H1 (cell line): ENCODE results near the gene MTIF3. TPM values are rescaled to one million over a fixed set of nuclear protein-coding genes. Genes with fewer than 3 reads are reported as not detected.

ENCODE experiments used
- CTCF ChIA-PET: fragments of 300-600 bp; sonication (Branson Sonifier 250); formaldehyde crosslinking; loops from one replicate; lab custom pipeline; 2021; ENCODE audit not compliant: partially characterized antibody; lab: Charles Lee
- POLR2A ChIA-PET: fragments of 300-600 bp; sonication (Branson Sonifier 250); formaldehyde crosslinking; loops from one replicate; lab custom pipeline; 2021; ENCODE audit warnings: inconsistent platforms; ENCODE audit not compliant: partially characterized antibody; lab: Charles Lee
- DNase-seq, 2 experiments: peaks; one replicate each; pipeline versions ENCODE4 v3.0.0 to v3.0.0-alpha.2; 2010 to 2022; ENCODE audit warnings: low spot score in 2 of 2, low read depth in 1 of 2, mixed read lengths in 1 of 2
- FAIRE-seq: peaks from 2 replicates; lab custom pipeline; 2011; peaks lifted over from hg19 to GRCh38; lab: Jason Lieb, UNC
- H2AFZ ChIP-seq: 2 replicates; pipeline ENCODE4 v1.8.1; 2012; ENCODE audit warnings: low read length, inconsistent platforms
- H2AK5ac ChIP-seq: 2 replicates; pipeline ENCODE4 v1.6.1; 2013; ENCODE audit warnings: low read depth, low read length
- H2BK120ac ChIP-seq: replicated peaks from 2 replicates; pipeline ENCODE3; 2013; ENCODE audit warnings: low read depth, low read length, inconsistent platforms
- H2BK12ac ChIP-seq: 2 replicates; pipeline ENCODE4 v1.6.1; 2013; ENCODE audit warnings: low read depth, low read length
- H2BK15ac ChIP-seq: 2 replicates; pipeline ENCODE4 v1.6.1; 2013; ENCODE audit warnings: low read length
- H2BK20ac ChIP-seq: 2 replicates; pipeline ENCODE4 v1.6.1; 2013; ENCODE audit warnings: low read length
- H2BK5ac ChIP-seq: 2 replicates; pipeline ENCODE4 v1.6.1; 2013; ENCODE audit warnings: low read depth, low read length
- H3K14ac ChIP-seq: 2 replicates; pipeline ENCODE4 v1.6.1; 2013; ENCODE audit warnings: inconsistent platforms; ENCODE audit not compliant: insufficient read length
- H3K18ac ChIP-seq: 2 replicates; pipeline ENCODE4 v1.6.1; 2013; ENCODE audit warnings: low read length; ENCODE audit errors: extremely low read depth
- H3K23ac ChIP-seq: 2 replicates; pipeline ENCODE4 v1.6.1; 2013; ENCODE audit warnings: inconsistent platforms; ENCODE audit not compliant: insufficient read length
- H3K23me2 ChIP-seq: 2 replicates; pipeline ENCODE4 v1.6.1; 2013; ENCODE audit warnings: low read depth, low read length
- H3K27ac ChIP-seq: 2 replicates; pipeline ENCODE4 v1.6.1; 2011; ENCODE audit warnings: low read depth, low read length, inconsistent platforms
- H3K27me3 ChIP-seq, 4 experiments: replicated peaks in 1 of 4; 1 replicate in 1 of 4; 2 replicates in 3 of 4; pipeline versions ENCODE4 v1.6.1 to v1.8.1; 2011 to 2013; ENCODE audit warnings: low read length in 3 of 4, mild to moderate bottlenecking in 3 of 4, inconsistent platforms in 2 of 4, mixed read lengths in 2 of 4, moderate library complexity in 1 of 4; ENCODE audit not compliant: control insufficient read depth in 3 of 4, insufficient read depth in 3 of 4; ENCODE audit errors: extremely low read depth in 1 of 4
- H3K36me3 ChIP-seq, 4 experiments: 2 replicates each; pipeline versions ENCODE4 v1.6.1 to v1.8.1; 2011 to 2013; ENCODE audit warnings: mild to moderate bottlenecking in 4 of 4, low read length in 3 of 4, moderate library complexity in 2 of 4, control low read depth in 1 of 4, inconsistent platforms in 1 of 4; ENCODE audit not compliant: insufficient read depth in 4 of 4, control insufficient read depth in 2 of 4
- H3K4ac ChIP-seq: replicated peaks from 2 replicates; pipeline ENCODE3; 2013; ENCODE audit warnings: low read length, low read depth, mixed read lengths, inconsistent platforms; ENCODE audit not compliant: insufficient read length
- H3K4me1 ChIP-seq, 4 experiments: replicated peaks in 1 of 4; 1 replicate in 1 of 4; 2 replicates in 3 of 4; pipeline versions ENCODE4 v1.6.1 to v1.8.1; 2011 to 2013; ENCODE audit warnings: low read length in 3 of 4, inconsistent platforms in 2 of 4, mixed read lengths in 1 of 4; ENCODE audit not compliant: insufficient read depth in 4 of 4, control insufficient read depth in 3 of 4
- H3K4me2 ChIP-seq, 2 experiments: 2 replicates each; pipeline versions ENCODE4 v1.6.1 to v1.8.1; 2011 to 2013; ENCODE audit warnings: low read depth in 2 of 2, low read length in 2 of 2, control low read depth in 1 of 2, inconsistent platforms in 1 of 2, mild to moderate bottlenecking in 1 of 2; ENCODE audit not compliant: insufficient read depth in 1 of 2
- H3K4me3 ChIP-seq, 4 experiments: fragments of 200-600, 300-600 bp in 1 of 4; sonication (generic), shearing (Covaris generic), sonication (Bioruptor Twin) in 1 of 4; 2 replicates each; pipeline versions ENCODE4 v1.5.1 to v1.8.1; 2011 to 2016; ENCODE audit warnings: low read length in 4 of 4, low read depth in 3 of 4, control low read depth in 2 of 4, inconsistent platforms in 2 of 4, mild to moderate bottlenecking in 2 of 4, mixed read lengths in 1 of 4, moderate library complexity in 1 of 4; ENCODE audit not compliant: insufficient read depth in 2 of 4; ENCODE audit errors: extremely low read depth in 1 of 4
- H3K56ac ChIP-seq: replicated peaks from 2 replicates; pipeline ENCODE3; 2013; ENCODE audit warnings: low read depth, mild to moderate bottlenecking, mixed read lengths, low read length, inconsistent platforms; ENCODE audit not compliant: insufficient read length
- H3K79me1 ChIP-seq: 2 replicates; pipeline ENCODE4 v1.6.1; 2013; ENCODE audit warnings: low read depth, low read length, control low read depth
- H3K79me2 ChIP-seq, 2 experiments: 2 replicates each; pipeline versions ENCODE4 v1.6.1 to v1.8.1; 2012 to 2013; ENCODE audit warnings: low read length in 2 of 2, mild to moderate bottlenecking in 2 of 2, inconsistent platforms in 1 of 2; ENCODE audit not compliant: insufficient read depth in 2 of 2, control insufficient read depth in 1 of 2
- H3K9ac ChIP-seq, 4 experiments: replicated peaks in 1 of 4; 1 replicate in 1 of 4; 2 replicates in 3 of 4; pipeline versions ENCODE4 v1.6.1 to v1.8.1; 2011 to 2013; ENCODE audit warnings: low read depth in 3 of 4, low read length in 3 of 4, control low read depth in 2 of 4, mild to moderate bottlenecking in 2 of 4, moderate library complexity in 2 of 4, inconsistent platforms in 1 of 4; ENCODE audit errors: extremely low read depth in 1 of 4
- H3K9me3 ChIP-seq, 2 experiments: 2 replicates each; pipeline versions ENCODE4 v1.6.1 to v1.8.1; 2012 to 2013; ENCODE audit warnings: mild to moderate bottlenecking in 2 of 2, moderate library complexity in 2 of 2, control low read depth in 1 of 2, inconsistent platforms in 1 of 2, low read depth in 1 of 2, low read length in 1 of 2, mixed read lengths in 1 of 2; ENCODE audit not compliant: insufficient read depth in 2 of 2
- H4K20me1 ChIP-seq, 2 experiments: replicated peaks in 1 of 2; 2 replicates each; pipeline versions ENCODE3 to v1.8.1; 2011 to 2013; ENCODE audit warnings: inconsistent platforms in 2 of 2, low read length in 2 of 2, mild to moderate bottlenecking in 1 of 2; ENCODE audit not compliant: insufficient read depth in 2 of 2, control insufficient read depth in 1 of 2
- H4K5ac ChIP-seq: 2 replicates; pipeline ENCODE4 v1.6.1; 2013; ENCODE audit warnings: low read length, low read depth, mixed read lengths, inconsistent platforms; ENCODE audit not compliant: insufficient read length
- H4K8ac ChIP-seq: 2 replicates; pipeline ENCODE4 v1.8.0; 2013; ENCODE audit warnings: mild to moderate bottlenecking, moderate library complexity, low read length, inconsistent platforms; ENCODE audit not compliant: insufficient read depth; ENCODE audit errors: extremely low read depth
- H4K91ac ChIP-seq: replicated peaks from 2 replicates; pipeline ENCODE3; 2013; ENCODE audit warnings: low read length, mixed read lengths, inconsistent platforms; ENCODE audit not compliant: insufficient read length
- BCL11A ChIP-seq, 2 experiments: IDR thresholded peaks; one replicate each; pipeline ENCODE4 v1.6.1; 2011; ENCODE audit warnings: low read depth in 2 of 2, low read length in 2 of 2, mild to moderate bottlenecking in 2 of 2
- TAF1 ChIP-seq: IDR thresholded peaks from 2 replicates; pipeline ENCODE4 v1.6.1; 2011; ENCODE audit warnings: mild to moderate bottlenecking, low read depth, low read length
- WGBS, 2 experiments: shearing (Covaris generic) in 1 of 2; methylation state at CpG; one replicate each; pipeline versions ENCODE4 v1.1.6 to v1.1.7; 2013 to 2015; ENCODE audit warnings: low lambda C conversion rate in 2 of 2, mixed read lengths in 2 of 2, inconsistent platforms in 1 of 2, low coverage in 1 of 2, missing lambda C conversion rate in 1 of 2; ENCODE audit not compliant: insufficient replicate concordance in 2 of 2, insufficient coverage in 1 of 2, insufficient read length in 1 of 2; ENCODE audit errors: extremely low coverage in 1 of 2, missing lambda C conversion rate in 1 of 2; 5-methylcytosine and 5-hydroxymethylcytosine counted together
- polyA plus RNA-seq, 7 experiments: library from polyadenylated mRNA; depleted of rRNA in 3 of 7; stranded (reverse) in 5 of 7; unstranded in 2 of 7; fragments of >200 nt in 5 of 7; fragments of 200-250 nt in 2 of 7; gene quantifications; 1 replicate in 5 of 7; 2 replicates in 1 of 7; 4 replicates in 1 of 7; pipeline versions ENCODE4 v1.2.1 to v1.2.3, GENCODE V29; 2011 to 2013; ENCODE audit warnings: missing spikeins in 2 of 7, mixed read lengths in 2 of 7
- total RNA-seq: library from RNA; stranded (reverse); fragmentation: NEBNext Ultra II Directional; extraction: Animal tissue kit (Norgen Biotek cat#: 25700); gene quantifications from 2 replicates; pipeline ENCODE4 v1.2.1, GENCODE V29; 2021

The MTIF3 gene
- total and polyA plus RNA-seq, 2 of the 8 experiments (the other 6 are each of a cell fraction or from before 2014, with no cell fraction given), result 29.4 to 36.4 TPM

DNA sequence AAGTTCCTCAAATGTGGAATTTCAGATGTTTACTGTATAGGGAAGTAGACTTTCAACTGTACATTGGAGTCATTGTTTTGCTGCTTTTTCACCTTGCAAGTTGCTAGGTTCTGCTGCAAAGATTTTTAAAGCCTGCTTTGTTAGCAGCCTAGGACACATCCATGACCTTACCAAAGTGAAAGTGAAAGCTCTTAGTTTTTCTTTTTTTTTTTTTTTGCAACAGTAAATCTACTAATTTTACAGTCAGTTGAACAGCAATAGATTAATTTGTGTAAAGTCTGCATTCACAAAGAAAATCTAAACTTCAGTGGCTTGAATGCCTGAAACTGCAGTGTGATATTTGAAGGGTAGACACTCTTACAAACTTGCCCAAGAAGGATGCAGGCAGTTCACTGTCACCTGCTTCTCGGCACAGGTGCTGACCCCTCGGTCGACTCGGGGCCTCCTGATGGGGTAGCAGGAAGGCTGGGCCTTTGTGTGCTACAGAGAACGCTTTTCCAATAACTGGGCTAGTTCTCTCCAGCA, 5.0 kb upstream of the MTIF3 start:
- Histone ChIP-seq H4K20me1 (no peaks in the 10 kb centered on the region), H3K27ac (no peak overlapping the region), H4K5ac (no peak overlapping the region), H3K4me3 (no peak overlapping the region), H4K8ac (no peak overlapping the region), H2AK5ac (no peak overlapping the region), H3K36me3 (no peaks in the 10 kb centered on the region), H2AFZ (peak overlapping the region; percentile 85), H4K91ac (no peak overlapping the region), H3K23ac (no peak overlapping the region), H3K79me1 (no peaks in the 10 kb centered on the region), H2BK20ac (no peak overlapping the region), H3K4me2 (peak overlapping the region in 1 of 2 experiments; percentile 40; a peak in 1 of 4 replicates), H2BK120ac (no peak overlapping the region), H3K4me1 (peaks cover 0 to 3% (median 1%) of the 10 kb centered on the region in 4 experiments; a peak in 3 of 7 replicates), H3K56ac (no peak overlapping the region), H3K14ac (no peak overlapping the region), H3K9ac (no peak overlapping the region), H2BK15ac (no peak overlapping the region), H3K27me3 (no peaks in the 10 kb centered on the region), H3K23me2 (no peaks in the 10 kb centered on the region), H3K9me3 (no peaks in the 10 kb centered on the region), H3K18ac (no peak overlapping the region), H2BK5ac (no peak overlapping the region), H3K4ac (no peak overlapping the region), H2BK12ac (no peak overlapping the region), H3K79me2 (no peaks in the 10 kb centered on the region)
- FAIRE-seq (no peak), DNase-seq (no peak)
- TF ChIP-seq TAF1, result 0 out of 2 replicates have a peak, but pooled peaks have one; percentile 30
- no peak for TF ChIP-seq BCL11A (IDR thresholded peaks at IDR 0.05; ENCODE audit: low read depth in 2 of 2, low read length in 2 of 2)
- 52% methylated on average over 5 of the region's 5 CpGs; no CpG with 5 or more reads in 1 of the 2 experiments for WGBS, 2 experiments
- POLR2A ChIA-PET, result no interaction called here
- CTCF ChIA-PET, result interaction anchor here (1.6 to 1.7 kb wide), 2 partner anchors 75 to 78 kb away, joined by 3 to 4 read pairs; no protein-coding TSS in a partner anchor
